Astrocyte (in vitro differentiated cells and primary cell): Measurements from ENCODE around the gene VAT1L. TPM values are rescaled to one million over a fixed set of nuclear protein-coding genes. Genes with fewer than 3 reads are reported as not detected.

Experiments
- DNase-seq: peaks from one replicate; pipeline ENCODE4 v3.0.0-alpha.2; 2010; ENCODE audit warnings: low read depth
- FAIRE-seq: peaks from 2 replicates; lab custom pipeline; 2011; peaks lifted over from hg19 to GRCh38; lab: Jason Lieb, UNC
- H2AFZ ChIP-seq: 2 replicates; pipeline ENCODE4 v1.6.0; 2012; ENCODE audit warnings: low read depth, low read length, inconsistent platforms
- H3K27ac ChIP-seq: 2 replicates; pipeline ENCODE4 v1.5.1; 2011; ENCODE audit warnings: low read depth, low read length, inconsistent platforms
- H3K27me3 ChIP-seq: 2 replicates; pipeline ENCODE4 v1.6.0; 2011; ENCODE audit warnings: low read length, inconsistent platforms; ENCODE audit not compliant: insufficient read depth
- H3K36me3 ChIP-seq: 2 replicates; pipeline ENCODE4 v1.5.1; 2011; ENCODE audit warnings: low read length, inconsistent platforms; ENCODE audit not compliant: insufficient read depth
- H3K4me1 ChIP-seq: 2 replicates; pipeline ENCODE4 v1.5.1; 2011; ENCODE audit warnings: low read length, inconsistent platforms; ENCODE audit not compliant: insufficient read depth
- H3K4me2 ChIP-seq: 2 replicates; pipeline ENCODE4 v1.6.0; 2012; ENCODE audit warnings: low read length, inconsistent platforms
- H3K4me3 ChIP-seq: 2 replicates; pipeline ENCODE4 v1.5.1; 2011; ENCODE audit warnings: low read depth, mild to moderate bottlenecking, low read length, inconsistent platforms; ENCODE audit not compliant: insufficient read depth
- H3K79me2 ChIP-seq: 2 replicates; pipeline ENCODE4 v1.6.0; 2012; ENCODE audit warnings: mild to moderate bottlenecking, low read length, inconsistent platforms; ENCODE audit not compliant: insufficient read depth
- H3K9ac ChIP-seq: 2 replicates; pipeline ENCODE4 v1.6.0; 2012; ENCODE audit warnings: mild to moderate bottlenecking, low read length, inconsistent platforms
- H3K9me3 ChIP-seq: 2 replicates; pipeline ENCODE4 v1.5.1; 2012; ENCODE audit warnings: low read depth, mild to moderate bottlenecking, low read length, inconsistent platforms; ENCODE audit not compliant: insufficient read depth
- H4K20me1 ChIP-seq: 2 replicates; pipeline ENCODE4 v1.6.0; 2012; ENCODE audit warnings: low read length, inconsistent platforms; ENCODE audit not compliant: insufficient read depth
- H3K27ac Mint-ChIP-seq: one replicate; pipeline ENCODE4 v1.8.0; 2021; ENCODE audit warnings: mild to moderate bottlenecking, mixed read lengths; ENCODE audit not compliant: unreplicated experiment
- H3K27me3 Mint-ChIP-seq: one replicate; pipeline ENCODE4 v1.8.0; 2021; ENCODE audit warnings: low read depth, mixed read lengths; ENCODE audit not compliant: unreplicated experiment
- H3K36me3 Mint-ChIP-seq: one replicate; pipeline ENCODE4 v1.8.0; 2021; ENCODE audit warnings: low read depth, mixed read lengths; ENCODE audit not compliant: unreplicated experiment
- H3K4me1 Mint-ChIP-seq: one replicate; pipeline ENCODE4 v1.8.0; 2021; ENCODE audit warnings: low read depth, mixed read lengths; ENCODE audit not compliant: unreplicated experiment
- H3K4me3 Mint-ChIP-seq: one replicate; pipeline ENCODE4 v1.8.0; 2021; ENCODE audit warnings: mild to moderate bottlenecking, moderate library complexity, mixed read lengths; ENCODE audit not compliant: unreplicated experiment
- H3K9me3 Mint-ChIP-seq: one replicate; pipeline ENCODE4 v1.8.0; 2021; ENCODE audit warnings: mild to moderate bottlenecking, mixed read lengths; ENCODE audit not compliant: unreplicated experiment
- CTCF ChIP-seq: IDR thresholded peaks from 2 replicates; pipeline ENCODE4 v1.5.1; 2011; ENCODE audit warnings: low read depth, mild to moderate bottlenecking, inconsistent platforms, low read length, moderate library complexity; ENCODE audit not compliant: insufficient read depth
- EZH2 ChIP-seq: IDR thresholded peaks from 2 replicates; pipeline ENCODE4 v1.6.1; 2012; ENCODE audit warnings: mild to moderate bottlenecking, low read length, inconsistent platforms; ENCODE audit not compliant: insufficient read depth
- total RNA-seq: library from RNA; stranded (reverse); gene quantifications from 2 replicates; pipeline ENCODE4 v1.2.1, GENCODE V29; 2021

Gene VAT1L
- total RNA-seq, 1 donor from 2014 or later: 3.3 TPM

GRCh38 chr16:77897129-77897437 is 108.7 kb downstream of the VAT1L start:
- Histone ChIP-seq H2AFZ (no peak overlapping the region), H3K4me2 (no peak overlapping the region)
- H3K4me1 Mint-ChIP-seq: peaks cover 6% of the 10 kb centered on the region

GRCh38 chr16:77897831-77898605 is 109.7 kb downstream of the VAT1L start:
- FAIRE-seq (no peak), DNase-seq (no peak)
- Histone ChIP-seq H3K79me2 (no peaks in the 10 kb centered on the region), H2AFZ (no peak overlapping the region), H3K27me3 (no peaks in the 10 kb centered on the region), H3K4me2 (no peak overlapping the region), H3K36me3 (no peaks in the 10 kb centered on the region), H3K4me1 (peaks cover 7% of the 10 kb centered on the region), H3K27ac (no peak overlapping the region), H4K20me1 (no peaks in the 10 kb centered on the region), H3K9ac (no peak overlapping the region), H3K4me3 (no peak overlapping the region), H3K9me3 (no peaks in the 10 kb centered on the region)
- H3K27me3 Mint-ChIP-seq: peaks cover 11% of the 10 kb centered on the region
- peaks cover 6% of the 10 kb centered on the region for H3K4me1 Mint-ChIP-seq
- H3K9me3 Mint-ChIP-seq: no peaks in the 10 kb centered on the region
- TF ChIP-seq EZH2 (no peak), CTCF (no peak)
- no peaks in the 10 kb centered on the region for H3K36me3 Mint-ChIP-seq
- H3K4me3 Mint-ChIP-seq: no peak overlapping the region
- H3K27ac Mint-ChIP-seq: no peak overlapping the region

More at GRCh38 chr16:77897129-77897437, 108.7 kb downstream of the VAT1L start:
- TF ChIP-seq CTCF (no peak), EZH2 (no peak)
- Mint-ChIP-seq H3K9me3 (no peaks in the 10 kb centered on the region), H3K36me3 (no peaks in the 10 kb centered on the region), H3K27ac (no peak overlapping the region), H3K4me3 (no peak overlapping the region), H3K27me3 (peaks cover 11% of the 10 kb centered on the region)
- no peak overlapping the region for H3K4me3 ChIP-seq
- H3K27me3 ChIP-seq: no peaks in the 10 kb centered on the region
- FAIRE-seq: no peak
- H3K9ac ChIP-seq: no peak overlapping the region
- H3K79me2 ChIP-seq: no peaks in the 10 kb centered on the region
- H3K27ac ChIP-seq: no peak overlapping the region
- H3K36me3 ChIP-seq: no peaks in the 10 kb centered on the region
- no peaks in the 10 kb centered on the region for H3K9me3 ChIP-seq
- DNase-seq: no peak
- no peaks in the 10 kb centered on the region for H4K20me1 ChIP-seq
- H3K4me1 ChIP-seq: peaks cover 7% of the 10 kb centered on the region

- FAIRE-seq: peak; percentile 58
- DNase-seq: peak; percentile 64
- TF ChIP-seq EZH2: no peak
- TF ChIP-seq CTCF: no peak
These were observed 110.4 kb downstream of the VAT1L start for GRCh38 chr16:77898671-77899211.

More at GRCh38 chr16:77898671-77899211, 110.4 kb downstream of the VAT1L start:
- H3K9ac ChIP-seq: no peak overlapping the region
- H3K36me3 ChIP-seq: no peaks in the 10 kb centered on the region
- H3K4me3 ChIP-seq: no peak overlapping the region
- H4K20me1 ChIP-seq: no peaks in the 10 kb centered on the region
- no peak overlapping the region for H3K27ac ChIP-seq
- Mint-ChIP-seq H3K4me3 (no peak overlapping the region), H3K27me3 (peaks cover 11% of the 10 kb centered on the region), H3K27ac (no peak overlapping the region), H3K4me1 (peaks cover 6% of the 10 kb centered on the region), H3K9me3 (no peaks in the 10 kb centered on the region), H3K36me3 (no peaks in the 10 kb centered on the region)
- peaks cover 7% of the 10 kb centered on the region for H3K4me1 ChIP-seq
- no peaks in the 10 kb centered on the region for H3K27me3 ChIP-seq
- H3K79me2 ChIP-seq: no peaks in the 10 kb centered on the region
- H2AFZ ChIP-seq: no peak overlapping the region
- no peaks in the 10 kb centered on the region for H3K9me3 ChIP-seq
- no peak overlapping the region for H3K4me2 ChIP-seq
